GM18873 (cell line): ENCODE data around the gene RAPGEF3.

ENCODE experiments used
- ATAC-seq: cut with Tn5 transposase; IDR thresholded peaks from one replicate; pipeline ENCODE4 v1.9.1; 2021; ENCODE audit warnings: mild to moderate bottlenecking, moderate library complexity, moderate number of reproducible peaks; ENCODE audit not compliant: unreplicated experiment, low FRiP score

The RAPGEF3 gene

DNA sequence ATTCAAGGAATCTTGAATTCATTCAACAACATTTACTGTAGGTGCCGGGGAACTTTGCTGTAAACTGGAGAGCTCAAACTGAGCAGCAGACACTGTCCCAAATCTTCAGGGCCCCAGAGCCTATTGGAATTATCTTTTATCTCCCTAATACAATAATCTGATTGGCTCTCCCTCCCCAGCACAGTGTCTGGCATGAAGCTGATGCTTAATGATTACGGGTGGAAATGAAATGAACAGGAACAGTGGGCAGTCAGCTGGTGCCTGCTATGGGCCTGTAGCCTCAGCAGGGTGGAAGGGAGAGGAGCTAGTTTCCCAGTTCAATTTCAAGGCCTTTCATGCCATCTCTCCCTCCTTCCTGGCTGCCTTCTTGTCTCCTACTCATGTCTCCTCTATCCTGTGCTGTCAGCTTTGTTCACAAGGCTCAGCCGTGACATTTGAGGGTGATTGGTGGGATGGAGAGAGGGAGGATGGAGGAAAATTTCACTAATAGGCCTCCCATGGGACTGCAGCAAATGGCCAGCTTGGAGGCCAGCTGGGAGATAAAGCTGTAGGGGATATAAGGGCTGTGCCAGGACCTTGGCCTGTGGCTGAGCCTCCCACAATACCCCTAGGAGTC lies 4.3 kb upstream of the RAPGEF3 start:
- no peak for ATAC-seq

DNA sequence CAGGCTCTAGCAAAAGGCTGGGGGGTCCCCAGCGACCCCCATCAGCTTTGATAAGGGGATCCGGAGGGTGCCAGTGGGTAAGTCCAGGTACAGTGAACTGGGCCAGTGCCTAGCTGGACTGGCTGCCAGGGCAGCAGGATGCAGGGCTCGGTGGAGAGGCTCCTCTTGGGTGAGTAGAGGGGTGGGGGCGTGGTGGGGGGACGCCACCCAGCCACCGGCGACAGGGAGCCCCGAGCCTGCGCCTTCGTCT lies 171 bp downstream of the RAPGEF3 start:
- ATAC-seq: no peak

DNA sequence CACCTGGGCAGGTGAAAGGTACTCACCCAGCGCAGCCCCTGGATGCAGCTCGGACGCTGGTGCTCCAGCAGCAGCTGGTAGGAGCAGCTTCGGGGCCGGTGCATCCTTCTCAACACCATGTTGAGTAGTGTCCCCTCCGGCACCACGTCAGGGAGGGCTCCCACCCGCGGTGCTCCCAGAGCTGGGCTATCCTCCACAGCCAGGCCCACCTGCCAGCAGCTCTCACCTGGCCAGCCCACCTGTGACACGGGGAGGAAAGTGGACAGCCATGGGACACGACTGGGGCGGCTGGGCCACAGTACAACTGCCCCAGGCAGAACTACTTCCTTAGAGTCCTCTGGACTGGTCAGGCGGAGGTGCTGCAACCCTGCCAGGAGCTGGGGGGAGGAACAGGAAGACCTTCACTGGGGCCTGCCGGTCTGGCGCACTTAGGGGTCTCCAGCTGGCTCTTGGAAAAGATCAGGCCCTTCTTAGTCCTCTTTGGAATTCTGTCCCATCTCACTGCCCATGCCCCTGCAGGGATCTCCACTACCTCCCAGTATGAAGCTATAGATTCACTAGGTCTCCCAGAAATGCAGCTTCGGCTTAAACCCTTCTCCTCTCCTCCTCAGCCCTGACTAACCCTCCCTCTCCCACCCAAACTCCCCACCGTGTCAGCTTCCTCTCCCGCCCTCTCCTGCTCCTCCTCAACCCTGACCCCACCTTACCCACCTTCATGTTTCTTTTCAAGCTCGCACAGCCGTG lies 668 bp downstream of the RAPGEF3 start:
- ATAC-seq: no peak

DNA sequence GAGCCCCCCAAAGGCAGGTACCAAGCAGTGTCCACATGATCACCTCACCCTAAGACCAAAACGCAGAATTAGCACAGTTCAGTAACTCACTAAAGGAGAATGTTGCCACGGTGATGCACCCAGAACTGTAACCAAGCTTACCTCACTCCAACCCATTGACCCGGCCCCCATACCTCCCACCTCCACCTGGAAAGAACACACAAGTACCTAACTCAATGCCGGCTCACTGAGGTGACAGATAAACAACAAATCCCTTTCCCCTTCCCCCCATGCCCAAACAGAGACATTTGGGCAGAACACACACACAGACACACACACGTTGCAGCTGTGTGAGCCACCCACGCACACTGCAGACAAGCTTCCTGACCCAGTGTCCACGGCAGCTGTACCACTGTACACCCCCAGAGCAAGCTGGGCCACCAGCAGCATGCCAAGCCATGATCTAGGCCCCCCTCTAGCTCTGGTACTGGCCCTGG lies 1.3 kb downstream of the RAPGEF3 start:
- no peak for ATAC-seq

DNA sequence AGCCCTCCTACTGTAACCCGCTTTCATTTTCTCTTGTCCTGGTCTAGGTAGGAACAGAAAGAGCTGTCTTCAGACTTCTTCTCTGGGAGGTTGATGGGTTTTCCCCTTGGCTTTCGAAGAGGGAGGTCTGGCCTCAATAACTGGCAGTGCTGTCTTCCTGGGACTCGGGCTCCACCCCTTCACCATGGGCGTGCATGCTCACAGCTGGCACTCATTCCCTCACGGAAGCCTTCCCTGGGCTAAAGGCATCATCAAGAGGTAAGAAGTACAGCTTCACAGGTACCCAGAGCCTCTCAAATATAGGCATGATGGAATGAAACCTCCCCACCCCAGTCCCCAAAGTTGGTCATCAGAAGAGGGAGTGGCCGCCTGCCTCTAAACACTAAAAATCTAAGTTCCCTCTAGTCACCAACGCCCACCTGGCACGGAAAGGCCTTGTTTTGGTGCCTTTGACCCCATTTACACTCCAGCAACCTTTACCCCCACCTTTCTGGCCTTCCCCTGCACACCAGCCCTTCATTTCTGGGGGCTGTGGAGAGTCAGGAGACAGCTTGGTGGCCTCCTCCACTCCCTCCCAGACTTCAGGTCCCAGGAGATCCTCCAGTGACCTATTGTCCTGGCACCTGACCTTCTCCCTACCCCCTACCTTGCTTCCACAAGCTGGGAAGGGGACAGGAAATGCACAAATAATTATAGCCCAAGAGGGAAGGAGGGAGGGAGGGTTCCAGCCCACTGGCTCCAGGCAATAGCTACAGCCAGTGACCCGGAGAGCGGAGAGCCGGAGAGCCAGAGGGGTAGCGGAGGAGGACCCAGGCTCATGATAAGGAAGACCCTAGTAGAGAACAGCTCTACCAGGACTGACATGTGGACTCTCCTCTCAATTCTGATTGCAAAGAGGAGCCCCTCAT lies 2.8 kb downstream of the RAPGEF3 start:
- ATAC-seq: peak; percentile 76

DNA sequence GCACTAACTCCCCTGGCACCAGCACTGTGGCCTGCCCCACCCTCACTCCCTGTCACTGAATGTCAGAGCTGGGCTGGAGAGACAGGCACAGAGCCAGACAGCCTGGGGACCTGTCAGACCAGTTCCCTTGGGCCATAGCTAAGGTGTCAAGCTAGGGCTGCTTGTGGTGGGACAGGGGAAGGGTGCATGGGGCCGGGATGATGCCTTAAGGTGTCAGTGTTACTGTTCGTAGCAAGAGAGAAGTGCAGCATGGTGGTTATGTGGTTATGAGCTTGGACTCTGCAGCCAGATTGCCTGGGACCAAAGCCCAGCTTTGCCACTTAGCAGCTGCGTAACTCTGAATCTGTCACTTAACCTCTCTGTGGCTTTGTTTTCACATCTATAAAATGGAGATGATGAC lies 3.8 kb downstream of the RAPGEF3 start:
- ATAC-seq: no peak

DNA sequence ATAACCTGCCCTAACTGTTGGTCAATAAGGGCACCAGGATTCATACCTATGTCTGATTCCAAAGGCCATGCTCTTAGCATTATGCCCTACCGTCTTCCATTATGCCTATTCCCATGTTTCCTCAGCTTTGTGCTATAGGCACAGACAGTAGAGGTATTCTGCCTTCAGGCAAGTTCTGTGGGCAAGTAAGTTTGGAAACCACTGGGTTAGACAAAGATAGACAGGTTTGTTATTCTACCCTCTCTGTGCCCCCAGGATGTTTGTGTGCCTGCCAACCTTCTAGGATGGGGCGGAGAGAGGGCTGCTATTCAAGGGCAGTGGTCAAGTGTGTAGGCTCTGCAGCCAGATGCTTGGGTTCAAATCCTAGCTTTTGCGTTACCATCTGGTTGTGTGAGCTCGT lies 4.6 kb downstream of the RAPGEF3 start:
- ATAC-seq: no peak

DNA sequence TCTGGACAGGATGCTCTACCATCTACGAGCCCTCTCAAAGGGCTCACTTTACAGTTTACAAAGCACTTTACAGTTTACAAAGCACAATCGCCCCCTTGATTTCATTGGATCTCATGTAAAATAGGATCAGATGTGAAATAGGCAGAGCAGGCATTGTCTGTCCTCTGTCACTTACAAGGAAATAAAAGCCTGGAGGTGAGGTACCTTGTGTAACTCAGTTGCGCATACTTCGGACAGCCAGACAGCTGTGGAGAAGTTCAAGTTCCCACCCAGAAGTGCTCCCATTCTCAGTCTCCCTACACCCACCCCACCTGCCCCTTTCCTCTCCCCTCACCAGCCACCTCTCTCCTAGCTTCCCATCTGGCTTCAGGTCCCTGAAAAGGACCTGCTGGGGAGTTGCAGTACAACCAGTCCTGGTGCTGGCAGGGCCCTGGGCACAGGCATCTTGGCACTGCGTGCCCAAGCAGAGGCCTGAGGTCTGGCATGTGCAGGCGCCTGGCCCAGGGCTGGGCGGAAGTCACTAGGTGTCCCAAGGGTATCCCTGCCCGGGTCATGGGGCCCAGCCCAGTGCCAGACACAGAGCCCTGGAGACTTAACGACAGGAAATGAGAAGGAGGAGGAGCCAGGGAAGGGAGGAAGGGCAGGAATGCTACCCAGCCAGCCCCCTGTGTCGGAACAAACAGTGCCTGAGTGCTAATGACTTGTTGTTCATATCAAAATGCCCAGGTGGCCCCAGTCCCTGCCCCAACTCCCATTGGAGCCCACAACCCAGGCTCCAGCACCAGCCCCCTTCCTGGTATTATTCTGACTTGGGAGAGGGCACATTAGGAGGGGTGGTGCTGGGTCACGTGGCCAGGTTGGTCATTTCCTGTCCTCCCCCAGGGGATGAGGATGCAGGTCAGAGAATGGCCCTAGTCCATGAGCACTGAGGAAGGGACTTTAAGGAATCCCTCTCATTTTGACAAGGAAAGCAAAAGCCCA lies 5.4 kb downstream of the RAPGEF3 start:
- ATAC-seq: no peak

DNA sequence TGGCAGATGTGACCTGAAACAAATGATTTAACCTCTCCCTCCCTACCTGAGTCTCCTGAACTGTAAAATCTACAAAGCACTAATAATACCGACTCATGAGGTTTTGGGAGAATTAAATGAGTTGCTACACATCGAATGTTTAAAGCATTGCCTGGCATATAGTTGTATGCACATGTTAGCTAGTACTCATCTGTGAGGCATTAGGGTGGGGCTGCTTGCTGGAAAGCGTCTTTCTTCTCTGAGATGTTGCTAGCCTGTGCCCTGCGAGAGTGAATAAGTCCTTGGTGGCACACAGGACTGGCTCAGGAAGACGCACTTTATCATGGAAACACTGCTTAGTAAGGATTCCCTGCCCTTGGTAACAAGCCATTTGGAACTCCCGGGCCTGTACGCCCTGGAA lies 6.1 kb downstream of the RAPGEF3 start:
- ATAC-seq: no peak

DNA sequence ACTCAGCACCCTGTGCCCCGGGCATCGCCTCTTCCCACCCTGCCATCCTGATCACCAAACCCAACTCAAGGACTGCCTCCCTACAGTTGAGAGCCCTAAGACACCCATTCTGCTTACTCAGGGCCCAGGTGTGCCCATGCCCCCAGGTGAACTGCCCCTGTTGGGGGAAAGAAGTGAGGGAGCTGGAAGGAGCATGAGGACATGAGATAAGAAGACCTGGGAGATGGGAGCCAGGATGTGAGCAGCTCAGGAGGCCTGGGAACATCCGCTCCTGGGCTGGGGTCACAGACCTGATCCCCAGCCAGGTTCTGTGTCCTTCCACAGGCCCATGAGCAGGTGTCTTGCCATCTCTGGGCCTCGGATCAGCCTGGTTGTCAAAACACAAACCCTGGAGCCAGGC lies 6.6 kb downstream of the RAPGEF3 start:
- ATAC-seq: no peak

DNA sequence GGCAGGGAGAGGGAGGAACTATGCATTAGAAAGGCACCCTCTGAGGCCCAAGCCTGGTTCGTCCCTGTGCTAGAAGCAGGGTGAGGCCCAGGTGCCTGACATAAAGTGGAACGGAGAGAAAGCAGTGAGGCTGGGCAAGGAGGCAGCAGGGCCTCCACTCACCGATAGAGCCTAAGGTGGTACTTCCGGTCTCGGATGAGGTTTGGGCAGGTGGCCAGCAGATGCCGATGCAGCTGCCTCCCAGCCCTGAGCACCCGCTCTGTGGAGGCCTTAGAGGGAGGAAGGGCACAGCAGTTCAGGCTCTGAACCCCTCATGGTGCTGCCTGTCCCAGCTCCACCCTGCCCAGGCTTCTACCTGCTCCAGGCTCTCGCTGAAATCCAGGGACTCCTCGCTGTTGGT lies 7.1 kb downstream of the RAPGEF3 start:
- no peak for ATAC-seq

DNA sequence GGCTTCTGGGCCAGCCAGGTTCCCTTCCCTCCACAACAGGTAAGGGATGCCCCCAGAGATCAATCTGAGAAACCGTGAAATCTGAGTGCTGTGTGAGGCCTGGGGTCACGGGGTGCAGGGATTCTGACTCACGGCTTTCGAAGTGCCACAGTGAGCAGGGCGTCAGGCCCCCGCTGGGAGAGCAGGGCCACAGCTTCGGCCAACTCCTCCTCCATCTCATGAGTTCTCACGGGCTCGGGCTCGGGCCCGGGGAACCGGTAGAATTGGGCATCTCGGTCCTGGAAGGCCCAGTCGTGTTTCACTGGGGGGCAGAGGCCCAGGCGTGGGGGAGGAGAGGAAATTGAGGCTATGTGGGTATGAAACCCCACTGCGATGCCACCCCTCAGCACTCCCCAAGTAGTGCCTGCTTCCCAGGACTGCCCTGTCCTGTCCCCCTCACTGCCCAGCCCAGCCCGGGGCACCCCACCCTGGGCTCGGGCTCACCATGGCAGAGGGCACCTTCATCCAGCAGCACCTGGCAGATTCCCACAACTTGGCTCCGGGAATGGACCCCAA lies 7.7 kb downstream of the RAPGEF3 start:
- no peak for ATAC-seq

DNA sequence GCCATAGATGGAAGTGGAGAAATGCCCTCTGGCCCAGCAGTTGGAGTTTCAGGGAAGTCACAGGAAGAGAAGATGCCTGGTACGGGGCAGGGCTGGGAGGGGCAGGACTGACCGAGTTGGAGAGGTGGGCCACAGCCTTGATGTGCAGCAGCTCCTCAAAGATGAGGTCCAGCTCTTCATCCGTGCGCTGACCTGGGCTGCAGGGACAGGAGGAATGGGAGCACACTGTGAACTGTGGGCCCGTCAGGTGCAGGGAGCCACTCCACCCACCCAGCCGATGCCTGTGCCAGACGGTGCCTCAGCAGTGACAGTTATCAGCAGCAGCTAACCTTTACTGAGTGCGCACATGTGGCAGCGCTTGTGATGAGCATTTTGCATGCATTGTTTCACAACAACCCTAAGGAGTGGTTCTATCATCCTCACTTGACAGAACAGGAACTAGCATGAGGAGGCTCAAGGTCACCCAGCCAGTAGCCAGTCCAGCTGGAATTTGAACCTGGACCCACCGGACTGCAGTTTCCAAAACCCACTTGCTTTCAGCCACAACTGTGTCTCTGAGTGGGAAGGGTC lies 8.4 kb downstream of the RAPGEF3 start:
- ATAC-seq: no peak

DNA sequence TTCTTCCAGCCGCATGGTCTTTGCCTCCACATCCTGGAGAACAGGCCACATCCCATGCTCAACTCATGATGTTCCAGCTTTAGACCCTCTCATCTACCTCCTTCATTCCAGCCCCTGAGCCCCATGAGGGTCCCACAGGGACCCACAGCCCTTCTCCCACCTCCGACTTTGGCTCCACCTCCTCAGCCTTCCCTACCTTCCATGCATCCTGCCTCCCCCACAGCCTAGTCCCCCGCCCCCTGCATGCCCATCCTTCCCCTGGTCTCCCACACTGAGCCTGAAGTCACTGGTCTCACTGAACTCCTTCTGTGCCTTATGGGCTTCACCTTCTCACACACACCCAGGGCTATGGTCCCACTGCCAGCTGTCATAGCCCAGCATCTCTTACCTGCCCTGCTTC lies 9.8 kb downstream of the RAPGEF3 start:
- ATAC-seq: no peak

DNA sequence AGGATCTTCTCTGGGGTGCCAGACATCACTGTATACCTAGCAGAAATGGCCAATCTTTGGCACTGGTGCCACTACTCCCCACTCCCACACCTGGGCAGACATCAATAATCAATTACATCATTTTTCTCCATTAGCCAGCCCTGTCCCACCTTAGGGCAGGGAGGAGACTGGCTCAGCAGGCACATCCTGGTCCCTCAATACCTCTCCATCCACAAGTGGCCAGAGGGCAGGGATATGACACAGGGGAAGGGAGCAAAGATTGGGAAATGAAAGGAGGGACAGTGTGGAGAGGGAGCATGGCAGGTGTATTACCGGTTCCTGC lies 10.2 kb downstream of the RAPGEF3 start:
- no peak for ATAC-seq

DNA sequence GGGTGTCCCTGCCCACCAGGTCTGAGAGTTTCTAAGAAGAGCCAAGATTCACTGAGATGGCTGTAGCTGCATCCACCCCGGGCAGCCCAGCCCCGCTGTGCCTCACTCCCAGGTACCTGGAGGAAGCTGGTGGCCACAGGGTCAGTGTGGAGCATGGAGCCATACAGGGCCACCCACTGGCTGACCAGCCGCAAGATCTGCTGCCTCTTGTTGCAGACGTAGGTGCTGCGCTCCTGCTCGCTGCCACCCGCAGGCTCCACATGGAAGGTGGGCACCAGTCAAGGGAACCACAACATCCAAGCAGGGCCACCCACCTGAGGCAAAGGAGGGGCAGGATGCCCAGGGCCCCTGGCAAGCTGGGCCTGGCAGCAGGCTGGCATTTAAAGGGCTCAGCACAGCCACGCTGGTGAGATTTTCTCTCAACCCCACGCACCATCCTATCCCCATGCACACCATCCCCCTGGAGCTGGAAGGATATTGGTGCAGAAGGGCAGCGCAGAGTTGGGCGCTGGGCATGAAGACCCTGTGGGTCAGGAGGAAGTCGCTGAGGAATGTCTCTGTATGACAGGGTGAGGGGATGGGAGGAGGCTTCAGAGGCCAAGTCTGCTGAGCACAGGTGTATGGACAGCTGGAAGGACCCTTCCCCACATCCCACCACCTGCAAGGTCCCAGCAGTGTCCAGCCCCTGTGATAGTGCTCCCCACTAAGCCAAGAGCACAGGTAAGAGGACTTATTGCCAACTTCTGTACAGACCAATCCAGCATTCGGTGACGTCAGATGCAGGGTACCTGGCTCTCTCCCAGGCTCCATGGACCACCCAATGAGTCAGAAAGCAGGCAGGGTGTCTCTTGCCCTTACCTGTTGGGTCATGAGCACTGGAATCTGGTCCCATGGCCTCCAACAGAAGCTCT lies 10.8 kb downstream of the RAPGEF3 start:
- no peak for ATAC-seq

DNA sequence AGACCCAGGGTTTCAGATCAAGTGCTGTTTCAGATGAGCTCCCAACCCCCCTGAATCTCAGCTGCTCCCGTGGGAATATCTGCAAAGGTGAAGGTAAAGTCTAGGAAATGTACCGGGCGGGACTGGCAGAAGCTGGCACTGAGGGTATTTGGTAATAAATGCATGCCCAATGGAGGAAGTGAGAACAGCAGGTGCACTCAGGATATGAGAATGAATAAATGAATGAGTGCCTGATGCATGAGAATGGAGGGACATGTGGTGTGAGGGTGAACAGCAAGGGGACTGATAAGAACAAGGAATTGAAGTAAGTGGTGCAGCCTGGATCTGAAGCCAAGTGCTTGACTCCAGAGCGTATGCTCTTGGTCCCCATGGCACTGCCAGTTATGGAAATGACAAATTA lies 11.6 kb downstream of the RAPGEF3 start:
- no peak for ATAC-seq

DNA sequence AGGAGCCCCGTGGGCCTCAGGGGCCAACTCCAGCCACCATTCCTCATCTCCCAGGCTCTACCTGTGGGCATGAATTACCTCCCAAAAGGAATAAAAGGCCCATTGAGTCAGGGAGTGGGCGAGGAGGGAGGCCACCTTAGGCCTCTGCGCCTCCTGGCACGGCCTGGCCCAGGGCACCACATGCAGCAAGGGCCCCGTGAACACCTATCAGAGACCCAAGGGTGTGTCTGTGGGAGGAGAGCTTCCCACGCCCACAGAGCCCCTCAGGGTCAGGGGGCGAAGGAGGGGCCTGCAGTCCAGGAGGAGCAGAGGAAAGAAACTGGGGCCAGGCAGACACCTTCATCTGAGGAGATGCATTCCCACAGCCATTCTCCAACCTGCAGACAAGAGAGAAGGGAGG lies 12.2 kb downstream of the RAPGEF3 start:
- ATAC-seq: no peak

DNA sequence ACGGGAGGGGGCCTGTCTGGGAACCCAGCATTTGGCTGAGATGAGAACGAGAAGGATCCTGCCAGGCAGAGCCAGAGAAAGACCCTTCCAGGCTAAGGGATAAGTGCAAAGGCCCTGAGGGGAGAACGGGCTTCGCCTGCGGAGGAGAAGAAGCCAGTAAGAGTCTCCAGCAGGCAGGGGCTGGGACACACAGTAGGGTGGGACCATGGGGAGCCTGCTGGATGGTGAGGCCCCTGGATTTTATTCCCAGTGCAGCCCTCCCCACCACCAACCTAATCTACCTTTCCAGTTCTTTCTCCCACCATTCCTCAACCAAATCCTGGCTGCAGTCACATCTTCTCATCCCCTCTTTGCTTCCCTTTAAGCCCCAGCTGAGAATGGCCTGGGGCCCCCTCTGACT lies 12.6 kb downstream of the RAPGEF3 start:
- no peak for ATAC-seq
